HTERT RPE-1 (cell line): ENCODE results near the gene ILDR2.

Experiments used
- in situ Hi-C: fragments of 300-500 bp; cut with MboI; formaldehyde crosslinking; loops from 4 replicates; pipeline ENCODE4 v1.14.3; 2020; ENCODE audit warnings: low sequenced_read_pairs

The ILDR2 gene, protein sequence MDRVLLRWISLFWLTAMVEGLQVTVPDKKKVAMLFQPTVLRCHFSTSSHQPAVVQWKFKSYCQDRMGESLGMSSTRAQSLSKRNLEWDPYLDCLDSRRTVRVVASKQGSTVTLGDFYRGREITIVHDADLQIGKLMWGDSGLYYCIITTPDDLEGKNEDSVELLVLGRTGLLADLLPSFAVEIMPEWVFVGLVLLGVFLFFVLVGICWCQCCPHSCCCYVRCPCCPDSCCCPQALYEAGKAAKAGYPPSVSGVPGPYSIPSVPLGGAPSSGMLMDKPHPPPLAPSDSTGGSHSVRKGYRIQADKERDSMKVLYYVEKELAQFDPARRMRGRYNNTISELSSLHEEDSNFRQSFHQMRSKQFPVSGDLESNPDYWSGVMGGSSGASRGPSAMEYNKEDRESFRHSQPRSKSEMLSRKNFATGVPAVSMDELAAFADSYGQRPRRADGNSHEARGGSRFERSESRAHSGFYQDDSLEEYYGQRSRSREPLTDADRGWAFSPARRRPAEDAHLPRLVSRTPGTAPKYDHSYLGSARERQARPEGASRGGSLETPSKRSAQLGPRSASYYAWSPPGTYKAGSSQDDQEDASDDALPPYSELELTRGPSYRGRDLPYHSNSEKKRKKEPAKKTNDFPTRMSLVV

DNA sequence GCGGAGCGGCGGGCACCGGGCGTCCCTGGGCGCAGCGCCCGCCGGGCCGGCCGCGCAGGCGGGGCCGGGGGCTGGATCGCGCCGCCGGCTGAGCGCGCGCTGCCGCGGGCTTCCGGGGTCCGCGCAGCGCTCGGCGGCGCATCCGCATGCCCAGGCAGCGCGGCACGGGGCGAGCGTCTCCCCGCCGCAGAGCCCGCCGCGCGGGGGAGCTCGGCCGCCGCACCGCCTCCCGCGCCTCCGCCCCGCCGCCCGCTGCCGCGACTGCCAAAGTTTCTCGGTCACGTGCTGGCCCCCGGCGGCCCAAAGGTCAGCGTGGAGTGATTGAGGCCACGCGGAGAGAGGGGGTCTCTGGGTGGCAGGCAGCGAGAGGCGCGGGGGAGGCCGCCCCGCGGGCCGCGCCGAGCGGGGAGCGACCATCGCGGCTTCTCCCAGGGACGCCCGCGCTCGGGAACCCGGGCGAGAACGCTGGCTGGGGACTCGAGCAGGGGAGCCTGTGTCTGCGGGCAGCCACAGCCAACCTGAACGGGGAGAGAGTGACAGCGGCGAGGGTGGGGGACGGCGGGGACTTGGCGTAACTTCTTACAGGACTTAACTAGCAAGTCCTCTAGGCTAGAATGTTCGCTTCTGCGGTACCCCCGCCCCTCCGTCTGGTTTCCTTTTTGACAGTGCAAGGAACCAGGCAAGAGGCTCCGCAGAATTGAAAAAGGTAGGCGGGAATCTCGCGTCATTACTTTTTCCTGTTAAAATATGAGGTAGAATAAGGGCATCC, at the start of gene ILDR2:
TSS of gene ILDR2 (minus strand) at position 180 of the 769 bp plus-strand sequence. CDS start 272 bp downstream, outside the sequence.
- in situ Hi-C loops, result no loop called here

DNA sequence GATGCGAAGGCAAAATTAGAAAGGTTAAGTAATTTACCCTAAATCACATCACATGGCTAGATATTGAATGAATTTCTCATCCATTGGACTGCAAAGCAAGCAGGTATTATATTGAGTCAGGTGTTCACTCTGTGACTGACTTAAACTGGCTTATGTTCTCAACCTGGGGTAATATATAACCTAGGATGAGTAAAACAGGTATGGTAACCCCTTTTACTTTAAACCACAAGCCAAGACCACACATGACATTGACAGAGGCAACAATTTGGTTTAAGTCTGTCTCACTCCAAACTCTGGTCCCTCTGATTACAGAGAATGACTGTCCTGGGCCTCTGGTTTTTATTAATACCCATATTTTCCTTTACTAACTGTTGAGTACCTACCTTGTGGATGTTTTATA, 47.0 kb upstream of the ILDR2 start:
- in situ Hi-C loops, result no loop called here

DNA sequence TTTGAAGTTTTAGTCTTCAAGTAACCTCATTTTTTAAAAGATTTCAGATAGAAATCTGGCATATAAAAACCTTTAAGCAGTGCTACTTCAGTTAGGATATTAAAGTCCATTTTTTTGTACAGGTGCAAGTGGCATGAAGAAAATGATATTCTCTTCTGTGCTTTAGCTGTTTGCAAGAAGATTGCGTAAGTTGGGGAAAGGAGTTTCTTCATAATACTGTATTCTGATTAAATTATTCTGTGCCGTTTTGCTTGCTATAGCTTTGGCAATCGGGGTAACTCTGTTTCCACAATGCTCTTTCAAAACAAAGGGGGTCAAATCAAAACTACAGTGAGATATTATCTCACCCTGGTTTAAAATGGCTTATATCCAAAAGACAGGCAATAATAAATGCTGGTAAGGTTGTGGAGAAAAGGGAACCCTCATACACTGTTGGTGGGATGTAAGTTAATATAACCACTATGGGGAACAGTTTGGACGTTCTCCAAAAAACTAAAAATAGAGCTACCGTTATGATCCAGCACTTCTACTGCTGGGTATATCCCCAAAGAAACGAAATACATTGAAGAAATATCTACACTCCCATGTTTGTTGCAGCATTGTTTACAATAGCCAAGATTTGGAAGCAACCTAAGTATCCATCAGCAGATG, 40.9 kb upstream of the ILDR2 start:
- in situ Hi-C loops, result no loop called here

DNA sequence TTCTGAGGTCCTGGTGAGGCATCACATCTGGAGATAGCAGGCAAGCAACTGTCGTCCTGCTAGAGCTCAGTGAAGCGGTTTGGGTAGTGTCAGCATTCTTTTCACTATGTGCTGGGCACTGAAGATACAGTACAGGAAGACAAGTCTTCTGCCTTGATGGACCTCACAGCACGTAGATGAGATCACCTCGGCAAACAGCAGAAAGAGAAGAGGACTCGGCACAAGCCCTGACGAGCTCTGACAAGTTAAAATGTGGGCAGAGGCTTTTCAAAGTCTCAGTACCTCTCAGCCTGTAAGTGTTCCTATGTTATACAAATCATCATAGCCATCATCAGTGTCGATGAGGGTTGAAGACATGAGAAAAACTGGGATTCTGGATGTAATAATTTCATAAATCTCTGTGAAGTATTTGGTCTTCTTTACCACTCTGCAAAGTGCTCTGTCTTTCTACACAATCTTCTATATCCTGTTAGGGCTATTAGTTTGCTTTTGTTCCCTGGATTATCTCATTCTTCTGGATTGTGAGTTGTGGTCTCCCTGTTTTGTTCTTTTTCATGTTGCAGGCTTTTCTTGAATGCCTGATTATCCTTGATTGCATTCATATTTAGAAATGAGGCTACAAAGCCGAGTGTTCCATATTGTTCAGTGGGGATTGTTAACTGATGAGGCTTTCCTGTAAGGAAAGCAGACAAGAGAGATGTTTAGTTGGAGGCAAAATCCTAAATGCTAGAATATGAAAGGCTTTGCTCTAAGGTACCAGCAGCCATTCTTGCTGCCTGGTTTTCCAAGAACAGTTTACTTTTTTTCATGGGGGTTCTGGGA, 38.0 kb upstream of the ILDR2 start:
- in situ Hi-C loops, result no loop called here

DNA sequence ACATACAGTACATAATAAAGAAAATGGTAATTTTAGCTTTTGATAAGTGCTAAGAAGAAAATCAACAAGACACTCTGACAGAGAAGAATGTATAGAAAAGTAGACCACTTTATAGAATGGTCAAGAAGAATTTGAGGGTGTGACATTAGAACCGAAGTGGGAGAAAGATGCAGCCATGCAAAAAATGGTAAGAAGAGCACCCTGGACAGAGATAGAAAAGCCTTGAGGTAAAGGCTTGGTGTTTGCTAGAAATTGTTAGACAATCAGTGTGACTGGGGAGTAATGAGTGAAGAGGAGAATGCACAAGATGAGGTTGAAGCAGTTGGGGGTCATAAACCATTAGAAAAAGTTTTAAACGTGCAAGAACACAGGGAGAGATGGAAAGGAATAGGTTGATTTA, 37.2 kb upstream of the ILDR2 start:
- in situ Hi-C loops, result no loop called here

DNA sequence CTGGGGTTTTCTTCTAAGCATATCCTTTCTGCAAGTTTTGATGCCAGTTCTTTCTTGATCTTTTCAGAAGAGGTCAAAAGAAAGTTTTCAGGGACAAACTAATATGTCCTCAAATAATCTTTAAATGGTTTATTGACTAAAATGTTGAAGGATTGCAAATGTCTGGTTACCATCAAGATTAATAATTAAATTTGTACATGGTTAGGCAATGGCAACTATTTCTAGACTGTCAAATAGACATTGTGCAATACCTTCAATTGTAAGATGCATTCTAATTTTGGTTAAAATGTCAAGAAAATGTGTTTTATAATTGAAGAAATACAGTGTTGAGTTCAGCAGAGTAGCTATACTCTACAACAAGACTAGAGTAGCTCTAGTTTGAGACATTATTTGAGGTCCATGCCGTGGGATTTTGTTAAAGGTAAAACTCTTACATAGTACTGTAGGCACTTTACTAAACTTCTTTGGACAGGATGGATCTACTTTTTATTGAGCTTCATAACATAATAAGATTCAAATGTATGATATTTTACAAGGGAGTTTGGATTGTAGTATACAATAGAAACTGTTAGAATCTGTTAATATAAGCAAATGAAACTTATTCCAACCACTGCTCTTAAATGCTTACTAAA, 36.3 kb upstream of the ILDR2 start:
- in situ Hi-C loops, result no loop called here

DNA sequence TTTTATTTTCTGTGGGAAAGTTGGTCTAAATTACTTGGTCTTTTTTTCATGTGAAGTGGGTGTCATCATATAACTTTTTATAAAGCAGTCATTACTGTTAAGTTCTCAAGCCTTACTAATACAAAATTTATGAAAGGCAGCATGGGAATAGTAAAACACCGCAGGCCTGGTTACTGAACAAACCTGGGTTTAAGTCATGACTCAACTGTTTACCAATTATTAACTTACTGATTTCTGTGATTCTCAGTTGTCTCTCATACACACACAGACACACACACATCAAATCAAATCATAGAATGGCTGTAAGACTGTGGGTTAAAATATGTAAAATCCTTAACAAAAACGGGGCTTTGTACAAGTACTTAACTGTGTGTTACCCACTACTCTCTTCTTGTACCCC, 28.4 kb upstream of the ILDR2 start:
- in situ Hi-C loops, result no loop called here

DNA sequence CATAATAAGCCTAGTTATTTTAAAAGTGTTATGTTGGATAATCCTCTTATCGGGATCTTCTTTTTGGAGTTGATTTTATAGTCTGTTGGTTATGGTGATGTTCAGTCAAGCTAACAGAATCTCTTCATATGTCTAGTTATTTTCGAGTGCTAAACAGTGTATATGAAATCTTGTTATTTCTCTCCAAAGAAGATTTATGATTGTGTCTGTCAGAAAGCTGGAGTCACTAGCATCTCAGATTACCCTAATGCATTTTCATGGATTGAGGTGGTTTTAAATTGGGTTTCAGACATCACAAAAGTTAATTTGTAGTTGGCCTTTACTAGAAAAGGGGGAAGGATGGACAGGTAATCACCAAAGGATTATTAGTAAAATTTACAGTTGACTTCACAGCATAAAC, 27.0 kb upstream of the ILDR2 start:
- in situ Hi-C loops, result no loop called here

DNA sequence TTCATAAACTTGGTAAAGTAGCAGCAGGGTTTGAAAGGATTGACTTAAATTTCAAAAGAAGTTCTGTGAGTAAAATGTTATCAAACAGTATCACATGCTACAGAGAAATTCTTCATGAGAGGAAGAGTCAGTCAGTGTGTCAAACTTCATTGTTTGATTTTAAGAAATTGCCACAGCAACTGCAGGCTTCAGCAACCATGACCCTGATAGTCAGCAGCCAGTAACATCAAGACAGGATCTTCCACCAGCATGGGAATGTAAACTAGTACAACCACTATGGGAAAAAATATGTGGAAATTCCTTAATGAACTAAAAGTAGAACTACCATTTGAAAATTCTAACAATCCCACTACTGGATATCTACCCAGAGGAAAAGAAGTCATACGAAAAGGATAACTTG, 25.2 kb upstream of the ILDR2 start:
- in situ Hi-C loops, result no loop called here

DNA sequence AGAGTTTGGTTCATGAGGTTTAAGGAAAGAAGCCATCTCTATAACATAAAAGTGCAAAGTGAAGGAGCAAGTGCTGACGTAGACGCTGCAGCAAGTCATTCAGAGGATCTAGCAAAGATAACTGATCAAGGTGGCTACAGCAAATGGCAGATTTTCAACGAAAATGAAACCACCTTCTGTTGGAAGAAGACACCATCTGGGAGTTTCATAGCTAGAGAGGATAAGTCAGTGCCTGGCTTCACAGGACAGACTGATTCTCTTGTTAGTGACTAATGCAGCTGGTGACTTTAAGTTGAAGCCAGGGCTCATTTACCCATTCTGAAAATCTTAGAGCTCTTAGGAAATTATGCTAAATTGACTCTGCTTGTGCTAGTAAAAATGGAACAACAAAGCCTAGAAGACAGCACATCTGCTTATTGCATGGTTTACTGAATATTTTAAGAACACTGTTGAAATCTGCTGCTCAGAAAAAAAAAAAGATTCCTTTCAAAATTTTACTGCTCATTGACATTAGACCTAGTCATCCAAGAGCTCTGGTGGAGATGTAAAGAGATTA, 24.2 kb upstream of the ILDR2 start:
- in situ Hi-C loops, result no loop called here

DNA sequence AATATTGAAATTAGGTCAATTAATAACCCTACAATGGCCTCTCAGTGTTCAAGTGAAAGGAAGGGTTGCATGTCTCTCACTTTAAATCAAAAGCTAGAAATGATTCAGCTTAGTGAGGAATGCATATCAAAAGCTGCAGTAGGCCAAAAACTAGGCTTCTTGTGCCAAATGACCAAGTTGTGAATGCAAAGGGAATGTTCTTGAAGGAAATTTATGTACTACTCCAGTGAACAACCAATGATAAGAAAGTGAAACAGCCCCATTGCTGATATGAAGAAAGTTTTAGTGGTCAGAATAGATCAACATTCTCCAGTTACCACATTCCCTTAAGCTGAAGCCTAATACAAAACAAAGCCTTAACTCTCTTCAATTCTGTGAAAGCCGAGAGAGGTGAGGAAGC, 23.7 kb upstream of the ILDR2 start:
- in situ Hi-C loops, result no loop called here

DNA sequence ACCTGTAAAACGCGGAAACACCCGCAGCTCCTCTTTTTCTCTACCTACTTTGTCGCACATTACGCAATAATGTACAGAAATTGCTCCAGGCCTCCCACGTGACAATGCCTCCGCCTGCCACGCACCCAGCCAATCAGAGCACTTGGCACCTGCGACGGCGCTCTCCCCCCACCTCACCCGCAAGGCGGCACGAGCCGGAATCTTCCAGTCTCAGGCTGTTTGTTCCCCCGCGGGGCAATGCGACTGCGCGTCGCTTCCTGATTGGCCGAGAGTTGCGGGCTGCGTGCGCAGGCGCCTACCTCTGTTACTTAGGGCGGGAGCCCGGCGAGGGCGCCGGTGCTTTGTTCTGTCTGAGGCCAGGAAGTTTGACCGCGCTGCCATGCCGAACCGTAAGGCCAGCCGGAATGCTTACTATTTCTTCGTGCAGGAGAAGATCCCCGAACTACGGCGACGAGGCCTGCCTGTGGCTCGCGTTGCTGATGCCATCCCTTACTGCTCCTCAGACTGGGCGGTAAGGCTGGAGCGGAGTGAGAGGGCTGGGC, 13.7 kb upstream of the ILDR2 start, which contains the start of gene MAEL:
TSS of gene MAEL (plus strand) at position 307 of the 542 bp plus-strand sequence. CDS start at position 380, 73 bp downstream.
- in situ Hi-C loops, result no loop called here

DNA sequence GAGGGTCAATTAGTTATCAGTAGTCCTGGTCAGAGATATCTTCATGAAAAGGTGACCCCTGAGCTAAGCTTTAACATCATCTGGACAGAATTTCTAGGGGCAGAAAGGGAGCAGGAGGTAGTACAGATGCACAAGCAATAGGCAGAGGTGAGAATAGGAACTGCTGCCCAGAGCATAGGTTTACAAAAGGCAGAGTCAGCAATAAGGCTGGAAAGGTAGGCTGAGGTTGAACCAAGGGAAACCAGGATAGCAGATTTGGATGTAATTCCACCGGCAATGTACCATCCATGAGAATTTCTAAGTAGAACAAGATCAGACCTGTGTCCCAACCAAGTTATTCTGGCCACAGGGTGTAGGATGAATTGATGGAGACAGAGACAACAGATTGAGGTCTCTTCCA, 6.2 kb upstream of the ILDR2 start:
- in situ Hi-C loops, result no loop called here

DNA sequence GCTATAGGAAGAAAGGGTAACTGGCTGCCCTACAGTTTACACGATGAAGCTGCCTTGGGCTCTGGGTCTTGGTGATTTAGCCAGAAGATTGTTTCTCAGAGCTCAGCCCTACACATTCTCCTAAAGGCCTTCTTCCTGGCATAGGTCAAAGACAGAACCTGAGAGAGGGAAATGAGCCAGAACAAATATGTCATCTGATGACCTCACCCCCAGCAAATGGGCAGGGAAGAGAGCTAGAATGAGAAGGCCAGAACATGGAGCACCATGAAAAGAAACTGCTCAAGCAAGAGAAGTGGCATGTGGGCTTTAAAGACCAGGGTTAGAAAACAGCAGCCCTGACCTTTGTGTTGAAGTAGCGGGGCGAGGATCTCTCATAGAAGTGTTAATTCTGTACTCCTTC, 5.5 kb upstream of the ILDR2 start:
- in situ Hi-C loops, result no loop called here

DNA sequence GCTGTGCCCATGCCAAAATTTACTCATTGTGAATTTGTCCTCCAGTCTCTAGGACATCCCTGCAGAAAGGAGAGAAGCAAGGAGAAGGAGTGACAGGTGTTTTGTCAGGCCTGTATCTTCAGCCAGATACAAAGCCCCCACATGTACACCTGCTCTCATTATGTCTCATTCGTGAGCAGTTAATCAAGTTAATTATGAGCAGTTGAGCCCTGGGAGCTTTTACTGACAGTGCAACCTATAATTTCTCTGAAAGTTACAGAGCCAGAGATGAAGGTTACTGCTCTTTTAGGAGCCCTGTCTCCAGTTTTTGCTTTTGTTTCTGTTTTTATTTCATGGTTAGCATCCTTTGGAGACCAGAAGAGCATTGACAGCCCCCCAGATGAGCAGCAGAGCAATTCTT, 5.0 kb upstream of the ILDR2 start:
- in situ Hi-C loops, result no loop called here

DNA sequence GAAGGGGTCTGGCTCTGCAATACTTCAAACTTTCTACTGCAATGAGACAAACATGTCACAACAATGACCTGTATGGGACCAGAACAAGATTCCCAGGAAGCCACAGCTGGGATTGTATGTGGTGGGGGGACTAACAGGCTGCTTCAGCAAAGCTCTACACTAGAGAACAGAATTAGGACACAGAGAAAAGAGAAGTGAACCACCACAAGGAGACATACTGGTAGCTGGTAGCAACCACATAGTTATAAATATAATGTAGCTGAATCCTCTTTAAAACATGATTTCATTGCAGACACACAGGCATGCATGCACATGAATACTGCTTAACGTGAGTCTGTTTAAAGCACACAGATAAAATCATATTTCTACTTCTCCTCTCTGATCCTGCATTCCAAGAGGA, 3.5 kb upstream of the ILDR2 start:
- in situ Hi-C loops, result no loop called here

DNA sequence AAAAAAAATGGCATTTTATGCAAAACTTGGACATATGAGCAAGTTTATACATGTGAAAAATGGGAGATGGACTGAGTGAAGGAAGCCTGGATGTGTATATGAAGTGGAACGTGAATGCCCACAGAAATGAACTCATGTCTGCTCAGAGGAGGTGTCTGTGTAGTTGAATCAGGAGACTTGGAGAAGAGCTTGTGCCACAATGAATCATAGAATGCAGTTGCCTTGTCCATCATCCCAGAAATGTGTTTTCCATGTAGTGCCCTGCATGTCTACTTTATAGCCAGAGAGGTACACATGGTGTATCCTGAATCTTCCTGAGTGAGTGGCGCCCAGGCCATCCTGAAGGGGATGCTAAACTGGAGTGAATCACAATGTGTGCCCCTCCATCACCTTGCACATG, 2.6 kb upstream of the ILDR2 start:
- in situ Hi-C loops, result no loop called here

DNA sequence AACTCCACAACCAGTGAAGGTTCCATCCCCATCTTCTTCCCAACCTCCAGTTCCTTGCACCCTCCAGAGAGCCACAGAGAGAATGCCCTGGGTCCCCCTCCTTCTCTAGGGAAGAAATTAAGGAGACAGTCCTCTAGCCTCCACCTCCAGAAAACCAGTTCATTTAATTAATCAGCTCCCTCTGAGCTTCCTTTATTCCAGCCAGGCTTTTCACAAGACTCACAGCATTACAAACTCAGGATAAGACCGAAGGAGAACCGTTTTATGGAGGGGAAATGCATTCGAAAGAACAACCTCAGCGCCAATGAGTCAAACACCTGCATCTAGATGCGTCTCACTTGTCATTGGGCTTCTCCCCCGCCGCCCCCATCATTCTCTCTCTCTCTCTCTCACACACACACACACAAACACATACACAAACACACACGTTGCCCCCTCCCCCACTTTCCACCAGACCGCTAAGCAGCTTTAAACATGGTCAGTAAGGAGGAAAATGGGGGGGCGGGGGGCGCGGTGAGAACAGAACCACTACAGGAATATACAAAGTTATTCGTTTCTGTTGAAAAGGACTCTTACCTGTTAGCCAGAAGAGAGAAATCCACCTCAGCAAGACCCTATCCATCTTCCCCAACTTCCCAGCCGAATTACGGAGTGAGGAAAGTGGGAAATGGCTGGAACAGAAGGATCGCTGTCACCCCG, 544 bp downstream of the ILDR2 start:
- in situ Hi-C loops, result no loop called here

DNA sequence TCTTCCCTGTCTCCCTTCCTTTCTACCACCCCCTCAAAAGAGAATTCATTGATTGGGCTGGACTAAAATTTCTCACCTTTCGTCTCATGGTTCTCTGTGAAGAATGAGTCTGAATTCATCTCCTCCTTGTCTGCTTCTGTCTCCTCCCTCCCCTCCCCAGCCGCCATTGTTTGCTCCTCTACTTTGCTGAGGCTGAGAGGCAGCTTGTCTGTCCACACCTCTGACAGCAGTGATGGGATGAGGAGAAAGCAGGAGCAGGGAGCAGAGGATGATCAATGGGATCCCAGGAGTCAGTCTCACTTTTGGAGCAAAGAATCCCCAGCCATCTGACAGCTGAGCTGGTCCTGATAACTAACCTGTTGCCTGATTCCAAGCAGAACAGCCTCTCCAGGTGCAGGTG, 2.5 kb downstream of the ILDR2 start:
- in situ Hi-C loops, result no loop called here
